Posterior cingulate gyrus (tissue), 11 donors: Measurements from ENCODE around the gene KRTAP10-1.
A peak's percentile ranks its signal among the peaks of the same experiment; 100 is the strongest.

Experiments
- DNase-seq, 10 donors: peaks; one replicate each; pipeline versions ENCODE4 v3.0.0 to v3.0.0-alpha.2; 2020 to 2021; ENCODE audit warnings: mixed read lengths in 3 of 10
- intact Hi-C: fragments of 100-400 bp; cut with DNase I; formaldehyde crosslinking; loops from one replicate; pipeline ENCODE4 v1.15.1; 2023

The KRTAP10-1 gene

GRCh38 chr21:44495611-44496563 lies 44.1 kb downstream of the KRTAP10-1 start:
- peak in 3 of 10 donors; percentile 50 to 58 (median 57) for DNase-seq
- intact Hi-C loops: no loop called here

DNA sequence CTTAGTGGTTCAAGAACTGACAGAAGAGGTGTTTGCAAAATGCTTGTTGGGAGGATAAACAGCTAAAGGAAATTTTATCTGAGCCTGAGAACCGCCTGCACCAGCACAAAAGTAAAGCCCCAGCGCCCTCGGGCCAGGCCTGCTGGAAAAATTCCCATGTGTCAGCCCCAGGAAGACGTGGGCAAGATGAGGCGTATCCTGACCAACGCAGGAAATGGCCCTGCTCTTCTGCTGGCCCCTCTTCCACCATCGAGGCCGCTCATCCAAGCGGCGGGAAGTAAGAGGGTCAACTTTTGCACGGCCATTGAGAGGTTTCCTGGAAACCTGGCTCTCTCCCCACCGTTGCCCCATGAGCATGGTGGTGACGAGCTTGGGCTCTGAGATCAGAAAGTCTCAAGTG lies 45.0 kb downstream of the KRTAP10-1 start:
- peak in 3 of 10 donors; percentile 24 to 51 (median 48) for DNase-seq
- intact Hi-C loops: no loop called here

GRCh38 chr21:44494418-44494817 lies 45.6 kb downstream of the KRTAP10-1 start:
- DNase-seq: peak in 3 of 10 donors; percentile 21 to 60 (median 33)
- intact Hi-C loops: no loop called here

GRCh38 chr21:44492567-44493385 lies 47.2 kb downstream of the KRTAP10-1 start:
- peak in 1 of 10 donors; percentile 17 for DNase-seq
- intact Hi-C loops: no loop called here

DNA sequence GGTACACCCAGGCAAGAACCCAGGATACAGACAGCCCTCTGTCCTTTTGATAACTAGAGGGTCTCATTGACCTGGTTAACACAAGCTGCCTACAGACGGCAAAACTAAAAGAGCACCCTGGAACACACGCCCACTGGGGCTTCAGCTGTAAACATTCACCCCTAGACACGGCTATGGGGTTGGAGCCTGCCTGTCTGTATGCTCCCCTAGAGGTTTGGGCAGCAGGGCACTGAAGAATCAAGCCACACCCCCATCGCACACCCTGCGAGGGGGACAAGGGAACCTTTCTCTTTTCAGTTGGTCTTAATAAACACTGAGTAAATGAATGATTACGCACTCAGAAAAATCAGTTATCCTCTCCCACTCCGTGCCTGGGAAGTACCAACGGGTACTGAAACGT lies 49.2 kb downstream of the KRTAP10-1 start:
- intact Hi-C loops: no loop called here

DNA sequence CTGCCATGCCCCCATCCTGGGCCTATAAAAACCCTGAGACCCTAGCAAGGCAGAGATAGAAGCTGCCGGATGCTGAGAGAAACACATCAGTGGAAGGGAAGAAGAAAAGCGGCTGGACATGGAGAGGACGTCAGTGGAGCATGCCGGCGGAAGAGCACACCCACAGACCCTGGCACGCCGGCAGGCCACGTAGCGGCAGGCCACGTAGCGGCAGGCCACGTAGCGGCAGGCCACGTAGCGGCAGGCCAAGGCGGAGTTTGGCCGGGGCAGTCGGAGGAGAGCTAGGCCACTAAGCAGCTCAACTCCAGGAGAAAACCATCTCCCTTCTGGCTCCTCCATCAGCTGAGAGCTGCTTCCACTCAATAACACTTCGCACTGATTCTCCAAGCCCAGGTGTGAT lies 49.6 kb downstream of the KRTAP10-1 start:
- DNase-seq: peak in 2 of 10 donors; percentile 24 to 39
- intact Hi-C loops: no loop called here

More for the DNA sequence above, 49.2 kb downstream of the KRTAP10-1 start:
- DNase-seq: peak in 2 of 10 donors; percentile 28 to 30

DNA sequence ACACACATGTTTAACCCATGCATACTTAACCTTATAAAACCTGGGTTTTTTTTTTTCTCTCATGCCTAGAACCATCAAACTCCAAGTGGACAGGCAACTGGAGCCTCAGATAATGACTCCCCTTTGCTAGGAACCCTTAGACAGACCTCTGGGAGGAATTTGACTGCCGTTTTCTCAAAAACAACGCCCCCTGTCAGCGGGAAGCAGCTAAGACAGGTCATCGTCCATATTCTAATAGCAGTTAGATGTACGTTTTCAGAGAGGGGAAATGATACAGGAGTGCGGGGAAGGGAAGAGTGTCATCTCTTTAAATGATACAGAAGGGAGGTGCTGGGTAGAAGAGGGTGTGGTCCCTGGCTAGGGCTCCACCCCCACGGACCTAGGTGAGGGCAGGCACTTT lies 50.0 kb downstream of the KRTAP10-1 start:
- intact Hi-C loops: no loop called here

More for the DNA sequence above, 50.0 kb downstream of the KRTAP10-1 start:
- DNase-seq: peak in 1 of 10 donors; percentile 13
